Transverse colon (tissue), 3 donors: ENCODE measurements around the gene IGSF21.

Experiments used
- POLR2A ChIP-seq: fragments of 450-650 bp; IDR thresholded peaks from one replicate; pipeline ENCODE4 v1.6.1; 2016; ENCODE audit warnings: antibody characterized with exemption, mild to moderate bottlenecking, moderate library complexity
- TF ChIP-seq, protein P1 (sequence below), 5 experiments: fragments of 200-600 bp in 3 of 5; fragments of 450-650 bp in 2 of 5; sonication (generic) in 3 of 5; IDR thresholded peaks; 1 replicate in 2 of 5; 2 replicates in 3 of 5; pipeline ENCODE4 v1.5.1; 2016 to 2017; ENCODE audit warnings: antibody characterized with exemption in 5 of 5, inconsistent platforms in 3 of 5, mild to moderate bottlenecking in 2 of 5, moderate library complexity in 1 of 5

DNA sequence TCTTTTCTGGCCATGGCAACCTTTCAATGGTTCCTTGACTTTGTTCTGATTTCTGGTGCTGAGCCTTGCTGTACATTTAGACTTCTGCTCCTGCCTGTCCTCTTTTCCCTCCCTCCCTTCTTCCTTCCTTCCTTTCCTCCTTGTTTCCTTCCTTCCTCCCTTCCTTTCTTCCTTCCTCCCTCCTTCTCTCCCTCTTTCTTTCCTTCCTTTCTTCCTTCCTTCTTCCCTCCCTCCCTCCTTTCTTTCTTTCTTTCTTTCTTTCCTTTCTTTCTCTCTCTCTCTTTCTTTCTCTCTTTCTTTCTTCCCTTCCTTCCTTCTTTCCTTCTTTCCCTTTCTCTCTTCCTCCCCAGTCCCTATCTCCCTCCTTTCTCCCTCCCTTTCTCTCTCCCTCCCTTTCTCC, 10.4 kb upstream of the IGSF21 start:
- TF ChIP-seq, protein P1, sequence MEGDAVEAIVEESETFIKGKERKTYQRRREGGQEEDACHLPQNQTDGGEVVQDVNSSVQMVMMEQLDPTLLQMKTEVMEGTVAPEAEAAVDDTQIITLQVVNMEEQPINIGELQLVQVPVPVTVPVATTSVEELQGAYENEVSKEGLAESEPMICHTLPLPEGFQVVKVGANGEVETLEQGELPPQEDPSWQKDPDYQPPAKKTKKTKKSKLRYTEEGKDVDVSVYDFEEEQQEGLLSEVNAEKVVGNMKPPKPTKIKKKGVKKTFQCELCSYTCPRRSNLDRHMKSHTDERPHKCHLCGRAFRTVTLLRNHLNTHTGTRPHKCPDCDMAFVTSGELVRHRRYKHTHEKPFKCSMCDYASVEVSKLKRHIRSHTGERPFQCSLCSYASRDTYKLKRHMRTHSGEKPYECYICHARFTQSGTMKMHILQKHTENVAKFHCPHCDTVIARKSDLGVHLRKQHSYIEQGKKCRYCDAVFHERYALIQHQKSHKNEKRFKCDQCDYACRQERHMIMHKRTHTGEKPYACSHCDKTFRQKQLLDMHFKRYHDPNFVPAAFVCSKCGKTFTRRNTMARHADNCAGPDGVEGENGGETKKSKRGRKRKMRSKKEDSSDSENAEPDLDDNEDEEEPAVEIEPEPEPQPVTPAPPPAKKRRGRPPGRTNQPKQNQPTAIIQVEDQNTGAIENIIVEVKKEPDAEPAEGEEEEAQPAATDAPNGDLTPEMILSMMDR (IDR thresholded peaks at IDR 0.05), result no peak
- TF ChIP-seq POLR2A, result no peak
